ENCODE data around the gene PRDM12.

PRDM12 gene

DNA sequence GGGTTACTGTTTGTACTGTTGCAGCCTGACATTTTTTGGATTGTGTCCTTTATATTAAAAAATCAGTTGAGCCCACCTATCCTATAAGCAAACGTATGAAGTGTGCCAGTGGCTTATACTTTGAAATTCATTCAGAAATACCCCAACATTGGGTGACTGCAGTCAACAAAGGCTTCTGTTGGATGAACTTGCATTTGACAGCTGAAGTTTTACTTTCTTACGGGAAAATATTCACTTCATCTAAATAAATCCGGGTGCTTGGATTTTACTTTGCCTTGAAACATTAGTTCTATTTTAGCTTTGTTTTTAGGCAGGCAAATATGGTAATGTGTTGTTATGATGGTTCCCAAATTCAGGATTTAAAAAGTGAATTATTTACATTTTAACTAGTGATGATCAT lies 50.9 kb downstream of the PRDM12 start:
- peak overlapping the region; percentile 84 for H3K4me3 ChIP-seq (ENCODE audit: low read length)
- DNase-seq (ENCODE audit: low read depth): no peak
- TF ChIP-seq, protein P1, sequence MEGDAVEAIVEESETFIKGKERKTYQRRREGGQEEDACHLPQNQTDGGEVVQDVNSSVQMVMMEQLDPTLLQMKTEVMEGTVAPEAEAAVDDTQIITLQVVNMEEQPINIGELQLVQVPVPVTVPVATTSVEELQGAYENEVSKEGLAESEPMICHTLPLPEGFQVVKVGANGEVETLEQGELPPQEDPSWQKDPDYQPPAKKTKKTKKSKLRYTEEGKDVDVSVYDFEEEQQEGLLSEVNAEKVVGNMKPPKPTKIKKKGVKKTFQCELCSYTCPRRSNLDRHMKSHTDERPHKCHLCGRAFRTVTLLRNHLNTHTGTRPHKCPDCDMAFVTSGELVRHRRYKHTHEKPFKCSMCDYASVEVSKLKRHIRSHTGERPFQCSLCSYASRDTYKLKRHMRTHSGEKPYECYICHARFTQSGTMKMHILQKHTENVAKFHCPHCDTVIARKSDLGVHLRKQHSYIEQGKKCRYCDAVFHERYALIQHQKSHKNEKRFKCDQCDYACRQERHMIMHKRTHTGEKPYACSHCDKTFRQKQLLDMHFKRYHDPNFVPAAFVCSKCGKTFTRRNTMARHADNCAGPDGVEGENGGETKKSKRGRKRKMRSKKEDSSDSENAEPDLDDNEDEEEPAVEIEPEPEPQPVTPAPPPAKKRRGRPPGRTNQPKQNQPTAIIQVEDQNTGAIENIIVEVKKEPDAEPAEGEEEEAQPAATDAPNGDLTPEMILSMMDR (conservative IDR thresholded peaks at IDR 0.05; ENCODE audit: low read depth, low read length): no peak

DNA sequence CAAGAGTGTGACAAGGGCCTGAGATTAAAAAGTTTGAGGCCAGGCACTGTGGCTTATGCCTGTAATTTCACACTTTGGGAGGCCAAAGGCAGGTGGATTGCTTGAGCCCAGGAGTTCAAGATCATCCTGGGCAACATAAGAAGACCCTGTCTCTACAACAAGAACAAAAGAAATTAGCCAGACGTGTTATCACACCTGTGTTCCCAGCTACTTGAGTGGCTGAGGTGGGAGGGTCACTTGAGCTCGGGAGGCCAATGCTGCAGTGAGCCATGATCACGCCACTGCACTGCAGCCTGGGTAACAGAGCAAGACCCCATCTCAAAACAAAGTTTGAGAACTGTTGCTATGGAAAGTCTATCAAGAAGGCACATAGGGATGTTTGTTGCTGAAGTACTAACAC lies 54.2 kb downstream of the PRDM12 start:
- TF ChIP-seq, protein P1 (conservative IDR thresholded peaks at IDR 0.05; ENCODE audit: low read depth, low read length): no peak
- DNase-seq (ENCODE audit: low read depth): no peak
- no peak overlapping the region for H3K4me3 ChIP-seq (ENCODE audit: low read length)

DNA sequence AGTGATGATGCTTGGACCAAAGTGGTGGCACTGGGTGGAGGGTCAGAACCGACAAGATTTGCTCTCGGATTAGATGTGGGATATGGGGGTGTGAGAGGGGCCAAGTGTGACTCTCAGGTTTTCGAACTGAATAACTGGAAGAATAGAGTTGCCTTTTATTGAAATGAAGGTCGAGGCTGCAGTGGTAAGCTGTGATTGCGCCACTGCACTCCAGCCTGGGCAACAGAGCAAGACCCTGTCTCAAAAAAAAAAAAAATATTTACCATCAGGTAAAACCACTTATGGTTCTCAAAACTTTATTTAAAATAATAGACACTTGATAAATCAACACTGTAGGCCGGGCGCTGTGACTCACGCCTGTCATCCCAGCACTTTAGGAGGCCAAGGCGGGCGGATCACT lies 56.4 kb downstream of the PRDM12 start:
- no peak overlapping the region for H3K4me3 ChIP-seq (ENCODE audit: low read length)
- DNase-seq (ENCODE audit: low read depth): no peak
- TF ChIP-seq, protein P1 (conservative IDR thresholded peaks at IDR 0.05; ENCODE audit: low read depth, low read length): no peak

DNA sequence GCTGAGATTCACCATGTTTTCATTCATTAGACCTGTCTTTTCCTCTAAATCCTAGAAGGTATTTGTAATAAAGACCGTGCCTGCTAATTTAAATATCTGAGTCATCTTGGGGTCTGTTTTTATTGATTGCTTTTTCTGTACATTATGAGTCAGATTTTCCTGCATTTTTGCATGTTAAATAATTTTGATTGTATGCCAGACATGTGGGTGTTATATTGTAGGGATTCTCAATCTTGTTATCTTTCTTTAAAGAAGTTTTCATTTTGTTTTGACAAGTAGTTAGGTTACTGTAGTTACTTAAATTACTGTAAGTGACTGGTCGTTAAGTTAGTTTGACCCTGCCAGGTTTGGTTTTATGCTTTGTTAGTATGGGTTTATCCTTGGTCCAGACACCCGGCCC lies 64.3 kb downstream of the PRDM12 start:
- DNase-seq (ENCODE audit: low read depth): no peak
- TF ChIP-seq, protein P1 (conservative IDR thresholded peaks at IDR 0.05; ENCODE audit: low read depth, low read length): no peak
- no peak overlapping the region for H3K4me3 ChIP-seq (ENCODE audit: low read length)

DNA sequence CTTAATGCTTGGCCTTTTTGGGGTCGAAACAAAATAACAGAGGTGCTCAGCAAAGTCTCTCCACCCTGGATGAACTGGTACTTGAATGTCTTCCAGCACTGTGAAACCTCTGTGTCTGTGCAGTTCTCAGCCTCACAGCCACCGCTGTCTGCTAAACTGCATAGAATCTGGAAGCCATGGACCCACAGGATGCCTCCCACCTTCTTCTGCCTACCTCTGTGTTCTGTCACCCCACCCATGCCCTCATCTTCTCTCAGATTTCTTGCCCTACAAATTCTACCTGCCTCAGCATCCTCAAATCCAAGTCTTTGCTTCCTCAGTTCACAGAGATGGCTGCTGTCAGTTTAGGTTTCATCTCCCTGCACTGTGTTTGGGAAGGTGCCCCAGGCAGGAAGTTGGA lies 64.8 kb downstream of the PRDM12 start:
- no peak overlapping the region for H3K4me3 ChIP-seq (ENCODE audit: low read length)
- no peak for DNase-seq (ENCODE audit: low read depth)
- TF ChIP-seq, protein P1 (conservative IDR thresholded peaks at IDR 0.05; ENCODE audit: low read depth, low read length): no peak

DNA sequence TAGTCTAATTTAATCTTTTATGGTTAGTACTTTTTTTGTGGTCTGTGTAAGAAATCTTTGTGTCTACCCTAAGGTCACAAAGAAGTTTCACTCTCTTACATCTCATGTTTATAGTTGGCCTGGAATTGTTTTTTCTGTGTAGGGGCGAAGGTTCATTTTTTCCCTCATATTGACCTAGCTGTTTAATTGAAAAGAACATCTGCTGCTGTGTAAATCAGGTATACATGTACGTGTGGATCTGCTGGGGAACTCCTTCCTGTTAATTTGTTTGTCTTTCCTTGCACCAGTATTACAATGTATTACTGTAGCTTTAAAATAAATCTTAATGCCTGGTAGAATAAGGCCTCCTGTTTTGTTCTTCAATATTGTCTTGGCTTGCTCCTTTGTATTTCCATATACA lies 67.0 kb downstream of the PRDM12 start:
- DNase-seq (ENCODE audit: low read depth): no peak
- H3K4me3 ChIP-seq (ENCODE audit: low read length): no peak overlapping the region
- TF ChIP-seq, protein P1 (conservative IDR thresholded peaks at IDR 0.05; ENCODE audit: low read depth, low read length): no peak

DNA sequence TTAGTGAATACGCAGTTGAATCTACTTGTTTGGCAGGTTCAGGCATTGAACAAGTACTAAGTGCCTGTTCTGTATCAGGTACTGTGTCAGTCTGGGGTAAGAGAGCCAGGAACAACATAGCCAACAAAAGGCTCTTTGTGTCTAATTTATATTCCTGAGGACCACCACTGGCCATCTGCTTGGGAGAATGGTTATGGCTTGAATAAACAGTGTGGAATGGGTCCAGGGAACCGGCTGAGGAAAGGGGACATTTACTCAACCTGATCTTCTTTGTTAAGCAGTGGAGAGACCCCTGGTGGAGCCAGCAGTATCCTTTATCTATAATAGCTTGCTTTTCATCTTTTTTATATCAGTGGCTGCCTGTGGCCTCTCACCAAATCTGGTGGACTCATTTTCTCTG lies 67.7 kb downstream of the PRDM12 start:
- DNase-seq (ENCODE audit: low read depth): no peak
- TF ChIP-seq, protein P1 (conservative IDR thresholded peaks at IDR 0.05; ENCODE audit: low read depth, low read length): peak; percentile 26

More for the DNA sequence above, 67.7 kb downstream of the PRDM12 start:
- H3K4me3 ChIP-seq (ENCODE audit: low read length): no peak overlapping the region

All from retinal pigment epithelial cell (primary cell).